Endothelial cell of umbilical vein (primary cell): ENCODE data around the gene ZNF616.

Experiments
- EZH2 ChIP-seq: IDR thresholded peaks from 2 replicates; pipeline ENCODE4 v1.6.1; 2012; ENCODE audit warnings: borderline replicate concordance, low read depth, mild to moderate bottlenecking, moderate library complexity, low read length, inconsistent platforms; ENCODE audit not compliant: severe bottlenecking
- FOS ChIP-seq: IDR thresholded peaks from 2 replicates; pipeline ENCODE4 v1.6.1; 2011; ENCODE audit warnings: mild to moderate bottlenecking, low read length, moderate library complexity, borderline replicate concordance; ENCODE audit not compliant: insufficient read depth
- JUN ChIP-seq: IDR thresholded peaks from 2 replicates; pipeline ENCODE4 v1.6.1; 2011; ENCODE audit warnings: borderline replicate concordance, low read depth; ENCODE audit not compliant: insufficient read length, insufficient read depth
- POLR2A ChIP-seq: IDR thresholded peaks from 2 replicates; pipeline ENCODE4 v1.6.1; 2012; ENCODE audit warnings: low read depth, mild to moderate bottlenecking, control low read depth, low read length
- TF ChIP-seq, protein P1 (sequence below), 2 donors: IDR thresholded peaks; 1 replicate in 1 of 2; 2 replicates in 1 of 2; pipeline ENCODE4 v1.5.1; 2011; ENCODE audit warnings: low read length in 2 of 2, mild to moderate bottlenecking in 2 of 2, moderate library complexity in 2 of 2, control low read depth in 1 of 2, inconsistent platforms in 1 of 2, low read depth in 1 of 2; ENCODE audit not compliant: insufficient read depth in 1 of 2; ENCODE audit errors: extremely low read depth in 1 of 2
- TF ChIP-seq, protein P2 (sequence below): IDR thresholded peaks from 2 replicates; pipeline ENCODE4 v1.6.1; 2011; ENCODE audit not compliant: insufficient read depth, insufficient read length

DNA sequence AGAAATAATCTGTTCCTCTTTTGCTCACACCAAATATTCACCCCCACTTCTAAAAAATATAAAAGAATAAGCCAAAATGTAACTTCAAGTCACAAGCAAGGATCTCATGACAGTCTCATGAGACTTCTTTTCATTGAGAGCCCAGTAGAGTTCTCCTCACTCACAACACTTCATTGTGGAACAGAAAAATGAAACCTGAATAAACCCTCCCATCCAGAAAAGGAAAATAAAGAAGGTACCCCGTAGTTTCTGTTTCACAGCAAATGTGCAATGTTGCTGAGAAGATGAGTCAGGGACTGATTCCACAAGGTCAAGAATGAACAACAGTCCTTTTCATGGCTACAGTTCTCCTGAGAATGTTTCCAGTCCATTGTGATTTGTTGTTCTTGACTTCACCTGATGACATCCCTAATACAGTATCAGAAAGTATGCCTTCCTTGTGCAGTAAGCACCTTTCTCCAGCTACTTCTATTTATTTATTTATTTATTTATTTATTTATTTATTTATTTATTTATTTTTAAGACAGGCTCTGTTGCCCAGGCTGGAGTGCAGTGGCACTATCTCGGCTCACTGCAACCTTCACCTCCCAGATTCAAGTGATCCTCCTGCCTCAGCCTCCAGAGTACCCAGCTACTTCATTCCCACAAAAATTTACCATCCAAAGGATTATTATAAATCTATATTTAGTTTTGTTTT, 37.7 kb downstream of the ZNF616 start:
- TF ChIP-seq, protein P1, sequence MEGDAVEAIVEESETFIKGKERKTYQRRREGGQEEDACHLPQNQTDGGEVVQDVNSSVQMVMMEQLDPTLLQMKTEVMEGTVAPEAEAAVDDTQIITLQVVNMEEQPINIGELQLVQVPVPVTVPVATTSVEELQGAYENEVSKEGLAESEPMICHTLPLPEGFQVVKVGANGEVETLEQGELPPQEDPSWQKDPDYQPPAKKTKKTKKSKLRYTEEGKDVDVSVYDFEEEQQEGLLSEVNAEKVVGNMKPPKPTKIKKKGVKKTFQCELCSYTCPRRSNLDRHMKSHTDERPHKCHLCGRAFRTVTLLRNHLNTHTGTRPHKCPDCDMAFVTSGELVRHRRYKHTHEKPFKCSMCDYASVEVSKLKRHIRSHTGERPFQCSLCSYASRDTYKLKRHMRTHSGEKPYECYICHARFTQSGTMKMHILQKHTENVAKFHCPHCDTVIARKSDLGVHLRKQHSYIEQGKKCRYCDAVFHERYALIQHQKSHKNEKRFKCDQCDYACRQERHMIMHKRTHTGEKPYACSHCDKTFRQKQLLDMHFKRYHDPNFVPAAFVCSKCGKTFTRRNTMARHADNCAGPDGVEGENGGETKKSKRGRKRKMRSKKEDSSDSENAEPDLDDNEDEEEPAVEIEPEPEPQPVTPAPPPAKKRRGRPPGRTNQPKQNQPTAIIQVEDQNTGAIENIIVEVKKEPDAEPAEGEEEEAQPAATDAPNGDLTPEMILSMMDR (IDR thresholded peaks at IDR 0.05; ENCODE audit: extremely low read depth in 1 of 2, insufficient read depth in 1 of 2, low read depth in 1 of 2, low read length in 2 of 2): no peak
- TF ChIP-seq EZH2 (no peak), FOS (no peak), POLR2A (no peak), JUN (no peak)
- TF ChIP-seq, protein P2, sequence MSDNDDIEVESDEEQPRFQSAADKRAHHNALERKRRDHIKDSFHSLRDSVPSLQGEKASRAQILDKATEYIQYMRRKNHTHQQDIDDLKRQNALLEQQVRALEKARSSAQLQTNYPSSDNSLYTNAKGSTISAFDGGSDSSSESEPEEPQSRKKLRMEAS: no peak
